HG03378 (cell line): ENCODE results near the gene KAT6B.

Experiments
- ATAC-seq: cut with Tn5 transposase; IDR thresholded peaks from one replicate; pipeline ENCODE4 v1.9.1; 2021; ENCODE audit warnings: mild to moderate bottlenecking, moderate library complexity; ENCODE audit not compliant: unreplicated experiment

Gene KAT6B

DNA sequence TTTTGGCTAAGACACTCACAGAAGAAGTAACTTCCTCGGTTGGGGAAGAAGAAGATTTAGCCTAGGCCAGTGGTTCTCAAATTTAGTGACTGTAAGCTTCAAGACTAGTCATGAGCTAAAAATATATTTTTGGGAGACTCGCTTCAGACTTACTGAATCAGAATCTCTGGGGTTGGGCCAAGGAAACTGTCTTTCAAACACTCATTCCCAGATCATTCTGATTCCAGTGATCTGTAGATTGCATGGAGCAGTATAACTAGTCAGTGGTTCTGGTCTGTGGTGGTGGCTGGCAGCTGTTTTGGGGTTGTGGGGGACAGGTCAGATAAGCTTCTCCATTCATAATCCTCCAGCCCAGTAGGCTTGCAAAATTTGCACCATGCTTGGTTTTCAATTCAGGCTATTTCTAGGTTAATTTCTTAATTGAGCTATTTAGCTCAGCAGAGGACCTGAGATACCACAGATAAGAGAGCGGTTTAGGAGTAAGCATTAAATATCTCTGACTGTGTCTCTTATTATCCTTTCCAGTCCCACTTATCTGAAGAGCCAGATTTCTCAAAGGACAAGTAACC, 3.8 kb upstream of the KAT6B start:
- ATAC-seq, result no peak

DNA sequence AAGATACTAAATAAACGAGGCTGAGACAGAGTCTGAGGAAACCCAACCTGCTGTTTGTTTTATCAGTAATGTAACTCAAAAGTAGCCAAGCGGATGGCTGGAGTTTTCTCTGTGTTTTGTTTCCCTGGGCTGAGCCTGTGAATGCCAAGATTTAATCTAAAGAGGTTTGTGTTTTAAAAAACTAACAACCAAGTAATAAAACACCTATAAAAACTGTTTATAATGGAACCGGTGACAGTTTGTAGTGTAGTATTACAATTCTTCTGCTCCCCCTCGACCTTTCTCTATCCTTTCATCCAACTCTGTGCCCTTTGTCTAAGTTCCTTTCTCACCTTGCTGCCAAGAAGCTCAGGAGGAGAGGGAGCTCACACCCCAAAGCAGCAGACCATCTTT, 2.6 kb upstream of the KAT6B start:
- ATAC-seq, result no peak

DNA sequence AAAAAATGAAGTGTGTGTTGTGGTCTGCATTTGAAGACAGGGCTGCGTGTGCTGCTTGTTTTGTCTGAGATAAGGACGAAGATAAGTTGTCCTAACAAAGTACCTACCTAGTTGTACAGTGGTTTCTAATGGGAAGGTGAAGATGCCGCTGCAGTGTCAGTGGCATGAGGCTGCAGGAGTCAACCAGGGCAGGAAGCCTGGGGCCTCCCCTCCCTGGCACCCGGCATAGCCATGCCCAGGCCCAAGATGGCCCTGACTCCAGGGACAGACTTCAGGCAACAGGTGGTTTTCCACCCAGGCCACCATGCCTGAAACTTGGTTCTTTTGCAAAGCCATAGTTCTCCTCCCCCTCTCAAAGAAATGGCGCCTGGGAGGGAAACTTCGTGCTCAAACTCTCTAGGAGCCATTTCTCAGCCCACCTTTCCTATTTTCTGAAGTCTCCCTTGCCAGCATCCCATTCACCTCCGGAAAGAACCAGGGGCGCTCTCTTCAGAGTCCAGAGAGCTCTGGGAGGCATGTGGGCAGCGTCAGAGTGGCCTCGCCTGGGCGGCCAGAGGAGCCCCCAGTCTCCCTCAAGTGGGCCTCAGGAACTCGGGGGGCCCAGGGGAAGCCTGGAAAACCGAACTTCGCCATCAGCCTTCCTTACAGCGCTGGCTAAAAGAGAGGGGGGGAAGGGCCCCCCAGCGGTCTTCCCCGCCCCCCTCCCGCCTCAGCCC, 2.1 kb upstream of the KAT6B start:
- no peak for ATAC-seq

DNA sequence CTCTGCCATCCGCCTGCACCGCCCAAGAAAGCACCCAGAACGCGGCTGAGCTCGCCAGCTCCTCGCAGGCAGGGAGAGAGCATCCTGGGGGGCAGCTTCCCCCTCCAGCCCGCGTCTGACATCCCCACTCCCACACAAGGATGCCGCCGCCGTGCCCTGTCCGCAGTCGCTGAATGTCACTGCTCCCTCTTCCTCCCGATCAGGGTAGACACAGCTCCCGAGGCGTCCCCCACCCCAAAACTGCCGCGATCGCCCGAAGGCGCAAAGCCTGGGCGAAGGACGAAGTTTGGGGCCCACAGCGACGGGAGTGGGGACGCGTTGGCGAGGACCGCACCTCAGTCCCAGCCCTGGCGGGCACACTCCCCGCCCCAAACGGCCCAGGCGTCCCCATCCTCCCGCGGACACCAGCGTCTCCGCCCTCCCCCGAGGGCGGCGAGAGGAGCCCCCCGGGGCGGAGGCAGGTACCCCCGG, 1.5 kb upstream of the KAT6B start:
- ATAC-seq, result no peak

DNA sequence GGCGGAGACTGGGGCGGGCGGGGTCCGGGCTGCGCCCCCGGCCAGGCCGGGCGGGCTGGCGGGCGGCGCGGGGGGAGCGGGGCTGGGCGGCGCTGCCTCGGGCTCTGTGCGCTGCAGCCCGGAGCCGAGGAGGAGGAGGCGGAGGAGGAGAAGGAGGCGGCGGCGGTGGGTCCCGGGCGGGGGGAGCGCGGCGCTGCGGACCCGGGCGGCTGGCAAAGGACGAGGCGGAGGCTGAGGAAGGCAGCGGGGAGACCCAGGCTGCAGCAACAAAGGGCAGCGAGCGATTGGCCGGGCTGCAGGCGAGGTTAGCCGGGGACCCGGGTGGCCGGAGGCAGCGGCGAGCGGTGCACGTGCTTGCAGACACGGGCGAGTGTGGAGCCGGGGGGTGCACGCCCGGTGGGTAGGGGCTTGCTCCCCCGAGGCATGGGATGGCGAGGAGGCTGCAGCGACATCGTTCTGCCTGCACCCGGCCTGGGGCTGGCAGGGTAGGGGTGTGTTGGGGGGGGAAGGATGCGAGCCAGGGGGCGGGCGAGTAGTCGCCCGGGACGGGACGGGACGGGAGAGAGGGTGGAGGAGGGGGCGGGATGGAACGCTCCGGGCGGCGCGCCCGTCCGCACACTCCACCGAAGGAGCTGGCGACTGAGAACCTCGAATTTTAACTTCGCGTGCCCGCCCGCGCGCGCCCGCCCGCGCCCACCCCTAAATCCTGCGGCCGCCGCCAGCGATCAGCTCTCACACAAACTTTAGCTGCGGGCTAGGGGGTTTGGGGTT, 844 bp upstream of the KAT6B start:
- no peak for ATAC-seq

DNA sequence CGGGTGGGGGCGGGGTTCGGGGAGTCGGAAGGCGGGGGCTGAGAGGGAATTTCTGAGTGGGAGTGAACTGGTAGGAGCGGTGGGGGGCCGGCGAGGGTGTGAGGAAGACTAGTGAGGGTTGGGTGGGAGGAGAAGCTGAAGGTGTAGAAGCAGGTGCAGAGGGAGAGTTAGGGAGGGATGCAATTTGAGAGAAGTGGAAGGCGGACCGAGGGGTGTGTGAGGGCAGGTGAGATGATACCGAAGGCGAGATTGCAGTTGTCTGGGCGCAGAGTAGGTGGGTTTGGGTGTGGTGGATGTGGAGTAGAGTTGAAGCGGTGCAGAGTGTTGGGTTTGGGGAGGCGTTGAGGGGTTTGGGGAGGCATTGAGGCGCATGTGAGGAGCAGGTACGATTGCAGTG, 643 bp downstream of the KAT6B start:
- no peak for ATAC-seq

DNA sequence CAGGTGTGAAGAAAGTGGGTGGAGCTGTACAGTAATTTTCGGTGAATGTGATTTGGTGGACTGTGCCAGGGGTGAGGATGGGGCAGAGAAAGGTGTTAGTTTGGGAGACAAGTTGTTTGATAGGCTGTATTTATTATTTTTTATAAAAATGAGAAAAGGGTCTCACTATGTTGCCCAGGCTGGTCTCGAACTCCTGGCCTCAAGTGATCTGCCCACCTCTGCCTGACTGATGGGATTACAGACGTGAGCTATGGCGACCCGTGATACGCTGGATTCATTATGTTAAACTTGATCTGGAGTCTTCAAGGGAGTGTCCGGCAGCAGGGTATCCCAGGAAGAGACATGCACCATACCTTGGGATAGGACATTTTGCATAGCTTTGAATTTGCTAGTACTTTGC, 1.3 kb downstream of the KAT6B start:
- ATAC-seq, result no peak

DNA sequence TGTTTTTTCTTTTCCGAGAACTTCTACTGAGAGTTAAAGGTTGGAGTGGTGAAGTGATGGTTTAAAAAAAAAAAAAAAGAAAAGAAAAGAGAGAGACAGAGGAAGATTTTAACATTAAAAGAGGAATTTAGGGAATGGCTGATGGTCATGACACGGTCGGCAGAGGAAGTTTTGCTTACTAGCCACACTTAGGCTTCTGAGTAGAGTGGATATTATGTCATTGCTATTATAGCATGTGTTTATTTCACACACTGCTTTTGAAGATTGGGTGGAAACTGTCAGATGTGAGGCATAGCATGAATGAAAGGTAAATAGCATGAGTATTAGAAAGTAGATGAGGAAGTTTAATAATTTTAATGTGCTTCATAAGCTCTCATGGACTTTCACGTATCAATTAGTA, 2.5 kb downstream of the KAT6B start:
- no peak for ATAC-seq

DNA sequence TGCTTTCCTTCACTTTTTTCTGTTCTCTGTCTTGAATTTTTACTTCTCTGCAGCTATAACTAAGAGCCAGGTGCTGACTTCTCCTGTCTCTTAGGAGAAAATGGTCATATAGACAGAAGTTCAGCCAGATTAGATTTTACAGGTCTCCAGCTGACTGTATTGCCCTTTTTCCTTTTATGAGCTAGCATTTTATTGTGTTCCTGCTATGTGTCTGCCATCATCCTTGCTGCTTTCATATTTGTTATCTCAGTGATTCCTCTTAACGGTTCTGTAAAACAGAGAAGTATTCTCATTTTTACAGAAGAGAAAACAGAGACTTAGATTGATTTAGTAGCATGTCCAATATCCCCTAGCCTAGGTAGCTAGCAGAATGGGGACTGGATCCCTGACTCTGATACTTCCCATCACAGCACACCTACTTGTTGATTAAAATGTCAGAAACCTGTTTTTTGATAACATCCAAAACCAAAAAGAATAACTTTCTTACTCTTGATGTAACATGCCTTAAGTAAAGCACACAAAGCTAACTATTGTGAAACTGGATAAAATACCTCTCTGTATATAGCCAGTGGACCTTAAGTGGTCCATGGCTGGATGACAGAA, 5.2 kb downstream of the KAT6B start:
- ATAC-seq, result no peak

DNA sequence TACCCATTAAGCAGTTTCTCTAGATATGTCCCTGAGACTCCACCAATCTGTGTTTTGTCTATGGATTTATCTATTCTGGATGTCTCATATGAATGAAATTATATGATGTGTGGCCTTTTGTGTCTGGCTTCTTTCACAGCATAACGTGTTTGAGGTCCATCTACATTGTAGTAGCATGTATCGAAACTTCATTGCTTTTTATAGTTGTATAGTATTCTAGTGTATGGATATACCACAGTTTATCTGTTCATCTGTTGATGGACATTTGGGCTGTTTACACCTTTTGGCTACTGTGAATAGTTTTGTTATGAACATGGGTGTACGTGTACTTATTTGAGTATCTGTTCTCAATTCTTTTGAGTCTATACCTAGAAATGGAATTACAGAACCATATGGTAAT, 9.6 kb downstream of the KAT6B start:
- ATAC-seq, result no peak

DNA sequence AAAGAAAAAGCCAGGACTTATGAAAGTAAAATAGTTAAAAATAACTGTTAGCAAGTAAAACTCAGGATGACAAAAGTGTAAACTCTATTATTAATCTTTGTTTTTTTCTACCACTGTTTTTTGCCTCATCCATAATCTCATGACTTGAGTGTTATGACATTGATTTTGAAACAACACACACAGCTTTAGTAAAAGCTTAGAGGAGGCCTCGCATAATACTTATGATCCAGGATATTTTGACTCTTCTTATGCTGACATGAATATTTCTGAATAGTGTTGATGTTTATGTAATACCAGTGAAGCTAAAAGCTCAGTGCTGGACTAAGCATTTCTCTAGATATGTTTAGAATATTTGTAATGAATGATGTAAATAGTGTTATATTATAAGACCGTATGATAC, 10.5 kb downstream of the KAT6B start:
- ATAC-seq, result no peak

DNA sequence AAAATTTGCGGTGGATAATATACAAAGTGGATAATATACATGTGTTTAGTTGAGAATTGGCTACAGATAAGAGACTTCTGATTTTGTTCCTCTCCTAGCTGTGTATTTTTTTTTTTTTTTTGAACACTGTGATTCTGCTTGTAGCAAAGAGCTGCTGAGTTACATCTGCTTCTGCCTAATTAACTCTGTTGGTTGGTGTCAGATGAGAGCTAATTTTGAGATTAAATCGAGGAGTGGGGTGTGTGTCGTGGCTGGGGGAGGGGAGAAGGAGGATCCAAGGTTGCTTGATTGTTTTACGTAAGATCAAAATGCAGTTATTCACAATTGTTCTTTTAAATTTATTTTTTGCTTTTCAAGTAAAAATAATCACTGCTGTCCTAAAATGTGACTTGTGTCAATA, 11.3 kb downstream of the KAT6B start:
- no peak for ATAC-seq

DNA sequence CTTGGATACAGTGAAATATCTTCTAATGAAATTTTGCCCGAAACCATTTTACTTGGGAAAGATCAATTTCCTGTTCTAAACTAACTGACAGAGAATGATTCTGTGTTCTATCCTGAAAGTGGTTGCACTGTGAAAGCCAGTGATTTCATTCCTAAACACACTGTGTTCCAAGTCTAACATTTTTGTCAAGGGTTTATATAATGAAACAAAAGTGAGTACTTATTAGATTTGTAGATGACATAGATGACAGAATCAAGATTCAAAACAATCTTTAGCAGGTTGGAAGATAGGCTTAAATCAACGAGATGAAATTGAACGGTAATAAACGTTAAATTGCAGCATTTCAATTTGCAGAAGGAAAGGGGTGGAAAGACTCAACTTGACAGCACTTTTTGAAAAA, 13.3 kb downstream of the KAT6B start:
- no peak for ATAC-seq

DNA sequence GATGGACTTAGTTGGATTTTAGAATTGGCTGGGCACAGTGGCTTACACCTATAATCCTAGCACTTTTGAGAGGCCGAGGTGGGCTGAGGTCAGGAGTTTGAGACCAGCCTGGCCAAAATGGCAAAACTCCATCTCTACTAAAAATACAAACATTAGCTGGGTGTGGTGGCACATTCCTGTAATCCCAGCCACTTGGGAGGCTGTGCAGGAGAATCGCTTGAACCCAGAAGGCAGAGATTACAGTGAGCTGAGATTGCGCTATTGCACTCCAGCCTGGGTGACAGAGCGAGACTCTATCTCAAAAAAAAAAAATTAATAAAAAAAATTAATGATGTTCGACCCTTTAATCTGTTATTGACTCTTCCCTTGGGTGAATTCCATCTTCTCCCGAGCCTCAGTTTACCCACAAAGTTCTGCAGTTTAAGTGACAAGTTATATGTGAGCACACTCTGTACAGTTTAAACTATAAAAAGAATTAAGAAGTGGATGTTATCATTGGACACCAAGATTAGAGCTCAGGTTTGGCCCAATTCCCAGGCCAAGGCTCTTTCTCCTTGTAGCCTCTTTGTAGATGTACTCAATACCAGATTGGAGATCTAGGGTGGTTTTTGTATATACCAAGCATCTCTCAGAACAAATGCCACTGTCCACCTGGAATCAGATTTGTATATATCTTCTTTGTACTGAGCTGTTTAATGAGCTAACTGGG, 15.0 kb downstream of the KAT6B start:
- ATAC-seq, result no peak

DNA sequence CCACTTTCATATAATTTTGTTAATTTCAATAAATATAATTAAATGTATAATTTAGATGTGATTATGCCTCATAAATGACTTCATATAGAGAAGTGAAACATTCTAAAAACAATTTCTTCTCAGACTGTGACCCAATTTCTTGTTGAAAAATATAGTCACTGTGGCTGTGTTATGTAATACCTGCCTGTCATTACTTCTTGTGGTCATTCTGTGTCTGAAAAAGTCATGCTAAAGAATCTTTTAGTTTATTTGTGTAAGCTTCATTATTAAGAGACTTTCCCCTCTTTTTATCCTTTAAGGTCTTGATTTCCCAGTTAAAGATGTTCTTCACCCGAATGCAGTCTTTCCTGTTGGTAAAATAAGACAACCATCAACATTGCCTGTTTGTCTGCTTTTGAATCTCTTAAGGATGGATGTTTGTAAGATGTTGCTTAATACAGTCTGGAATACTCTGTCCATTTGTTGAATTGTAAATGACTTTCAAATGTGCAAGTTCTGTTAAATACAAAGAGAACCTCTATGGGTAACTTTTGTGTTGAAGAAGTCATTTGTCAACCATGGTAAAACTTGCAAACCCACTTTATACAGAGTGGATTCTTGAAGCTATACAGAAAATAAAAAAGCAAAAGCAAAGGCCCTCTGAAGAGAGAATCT, 16.0 kb downstream of the KAT6B start:
- ATAC-seq, result no peak

DNA sequence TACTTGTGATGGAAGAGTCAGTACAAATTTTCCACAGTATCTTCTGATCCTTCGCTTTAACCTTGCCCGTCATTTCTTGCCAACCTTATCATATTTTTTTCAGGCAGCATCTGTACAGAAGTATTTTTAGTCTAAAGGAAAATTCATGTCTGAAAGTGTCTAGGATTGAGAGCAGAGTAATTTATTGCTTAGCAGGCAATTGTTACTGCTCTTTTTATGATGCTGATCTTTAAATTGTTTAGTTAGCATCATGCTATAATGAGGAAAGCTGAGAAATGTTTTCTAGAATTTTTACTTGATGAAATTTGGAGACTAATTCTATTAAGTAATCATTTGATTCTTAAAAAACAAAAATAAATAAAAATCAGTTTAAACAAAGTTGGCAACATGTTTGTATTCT, 20.6 kb downstream of the KAT6B start:
- no peak for ATAC-seq

DNA sequence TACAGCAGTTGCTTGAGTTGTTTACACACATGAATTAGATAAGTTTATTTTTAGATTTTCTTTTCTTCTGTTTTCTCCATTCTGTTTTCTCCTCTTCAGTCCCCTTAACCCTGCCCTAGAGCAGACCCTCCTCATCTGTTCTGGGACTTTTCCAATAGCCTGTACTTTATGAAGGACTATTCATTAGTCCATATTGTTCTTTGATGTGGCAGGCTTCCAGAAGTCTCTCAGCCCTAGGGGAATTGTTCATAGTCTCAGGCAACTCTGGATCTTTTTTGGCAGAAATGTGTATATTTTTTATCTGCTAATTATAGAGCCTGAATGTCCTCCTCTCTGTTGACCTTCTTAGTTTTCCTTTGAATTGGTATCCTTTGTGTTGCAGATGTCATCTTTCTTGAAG, 25.4 kb downstream of the KAT6B start:
- no peak for ATAC-seq

DNA sequence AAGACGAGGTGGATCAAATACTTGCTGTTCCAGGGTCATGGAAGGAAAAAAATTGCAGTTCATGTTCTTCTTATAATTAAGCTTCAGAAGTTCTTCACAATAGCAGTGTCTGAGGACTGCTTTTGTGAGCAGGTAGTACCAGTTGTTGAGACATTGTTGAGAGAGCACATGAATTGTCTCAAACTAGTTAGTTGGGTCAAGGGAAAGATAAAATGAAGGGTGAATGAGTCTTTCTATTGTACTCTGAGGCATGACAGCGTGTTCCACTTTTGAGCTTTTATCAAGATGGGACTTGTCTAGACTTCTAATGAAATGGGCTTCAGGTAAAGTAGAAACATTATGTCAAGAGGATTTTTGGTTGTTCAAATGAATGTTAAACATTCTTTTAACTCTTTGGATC, 26.0 kb downstream of the KAT6B start:
- no peak for ATAC-seq

DNA sequence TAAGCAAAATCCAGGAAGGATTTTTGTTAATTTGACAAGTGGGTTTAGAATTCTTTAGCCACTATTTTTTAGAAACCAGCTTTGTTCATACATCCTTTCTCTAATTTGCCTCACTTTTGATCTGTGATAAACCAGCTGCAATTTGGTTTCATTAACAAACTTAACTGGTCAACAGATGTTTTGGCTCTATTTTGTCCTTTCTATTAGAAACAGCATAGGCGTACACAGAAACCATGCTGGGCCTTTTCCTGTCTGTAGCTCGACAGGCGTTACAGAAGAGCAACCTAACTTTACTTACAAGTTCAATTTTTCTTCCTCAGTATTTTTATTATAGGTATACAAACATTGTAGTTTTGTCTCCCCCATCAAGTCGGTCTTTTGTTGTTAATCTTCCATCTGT, 28.2 kb downstream of the KAT6B start:
- no peak for ATAC-seq

DNA sequence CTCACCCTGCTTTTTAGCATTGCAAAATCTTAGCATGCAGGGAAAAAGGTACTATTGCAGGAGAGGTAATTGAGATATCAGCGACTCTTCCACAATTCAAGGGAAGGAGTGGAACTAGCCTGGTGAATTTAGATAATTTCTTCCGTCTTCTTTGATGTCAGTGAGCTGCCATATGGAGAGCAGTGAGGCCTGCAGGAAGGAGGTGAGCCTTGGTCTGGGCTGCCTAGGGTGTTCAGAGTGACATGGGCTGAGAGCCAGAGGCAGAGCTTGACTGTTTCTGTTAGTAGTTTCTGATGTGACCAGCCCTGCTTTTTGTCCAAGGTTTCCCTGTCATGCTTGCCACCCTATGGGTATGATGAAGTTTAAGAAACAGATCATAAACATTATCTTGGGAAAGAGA, 28.6 kb downstream of the KAT6B start:
- ATAC-seq, result no peak

DNA sequence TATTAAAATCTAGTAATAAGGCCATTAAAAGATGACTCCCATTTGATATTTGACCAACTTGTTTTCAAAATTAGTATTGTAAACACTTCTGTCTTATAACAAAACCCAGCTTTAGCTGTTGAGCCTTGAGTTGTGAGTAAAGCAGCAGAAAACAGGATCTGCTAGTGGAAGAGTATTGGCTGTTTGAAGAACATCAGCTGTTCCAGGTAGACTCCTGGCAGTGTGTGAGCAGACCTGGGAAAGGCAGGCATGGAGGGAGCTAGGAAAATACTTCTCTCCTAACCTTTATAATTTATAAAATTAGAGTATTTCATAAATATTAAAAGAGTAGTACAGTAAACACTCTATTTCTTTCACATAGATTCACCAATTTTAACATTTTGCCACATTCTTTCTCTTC, 29.0 kb downstream of the KAT6B start:
- no peak for ATAC-seq
